HUES48 (cell line): ENCODE data around the gene SIGLEC15.

ENCODE experiments used
- H3K27ac ChIP-seq: one replicate; pipeline ENCODE4 v1.7.0; 2013; ENCODE audit warnings: low read depth, low read length, inconsistent platforms
- H3K27me3 ChIP-seq: 2 replicates; pipeline ENCODE4 v1.6.1; 2013; ENCODE audit warnings: mild to moderate bottlenecking, low read length; ENCODE audit not compliant: control insufficient read depth, insufficient read depth
- H3K36me3 ChIP-seq: 2 replicates; pipeline ENCODE4 v1.6.1; 2013; ENCODE audit warnings: low read length; ENCODE audit not compliant: control insufficient read depth, insufficient read depth
- H3K4me1 ChIP-seq: 2 replicates; pipeline ENCODE4 v1.6.1; 2013; ENCODE audit warnings: mild to moderate bottlenecking, low read length; ENCODE audit not compliant: control insufficient read depth, insufficient read depth
- H3K4me3 ChIP-seq: 2 replicates; pipeline ENCODE4 v1.5.1; 2013; ENCODE audit warnings: mild to moderate bottlenecking, low read depth, low read length
- H3K9ac ChIP-seq: 2 replicates; pipeline ENCODE4 v1.6.1; 2013; ENCODE audit warnings: mild to moderate bottlenecking, low read depth, low read length, moderate library complexity
- H3K9me3 ChIP-seq: 2 replicates; pipeline ENCODE4 v1.6.1; 2013; ENCODE audit warnings: low read length; ENCODE audit not compliant: control insufficient read depth, insufficient read depth

Gene SIGLEC15

GRCh38 chr18:45880876-45881558 lies 55.5 kb downstream of the SIGLEC15 start:
- no peaks in the 10 kb centered on the region for H3K4me1 ChIP-seq
- H3K27me3 ChIP-seq, result no peaks in the 10 kb centered on the region
- no peak overlapping the region for H3K4me3 ChIP-seq
- no peak overlapping the region for H3K9ac ChIP-seq
- H3K36me3 ChIP-seq, result peaks cover 34% of the 10 kb centered on the region
- no peaks in the 10 kb centered on the region for H3K9me3 ChIP-seq
- no peak overlapping the region for H3K27ac ChIP-seq

- no peaks in the 10 kb centered on the region for H3K27me3 ChIP-seq
- no peaks in the 10 kb centered on the region for H3K9me3 ChIP-seq
- no peak overlapping the region for H3K4me3 ChIP-seq
- peaks cover 24% of the 10 kb centered on the region; the same call in 1 of the 2 replicates for H3K36me3 ChIP-seq
- no peaks in the 10 kb centered on the region for H3K4me1 ChIP-seq
- no peak overlapping the region for H3K27ac ChIP-seq
- H3K9ac ChIP-seq, result no peak overlapping the region
Measured at GRCh38 chr18:45887585-45887984, 62.1 kb downstream of the SIGLEC15 start.

DNA sequence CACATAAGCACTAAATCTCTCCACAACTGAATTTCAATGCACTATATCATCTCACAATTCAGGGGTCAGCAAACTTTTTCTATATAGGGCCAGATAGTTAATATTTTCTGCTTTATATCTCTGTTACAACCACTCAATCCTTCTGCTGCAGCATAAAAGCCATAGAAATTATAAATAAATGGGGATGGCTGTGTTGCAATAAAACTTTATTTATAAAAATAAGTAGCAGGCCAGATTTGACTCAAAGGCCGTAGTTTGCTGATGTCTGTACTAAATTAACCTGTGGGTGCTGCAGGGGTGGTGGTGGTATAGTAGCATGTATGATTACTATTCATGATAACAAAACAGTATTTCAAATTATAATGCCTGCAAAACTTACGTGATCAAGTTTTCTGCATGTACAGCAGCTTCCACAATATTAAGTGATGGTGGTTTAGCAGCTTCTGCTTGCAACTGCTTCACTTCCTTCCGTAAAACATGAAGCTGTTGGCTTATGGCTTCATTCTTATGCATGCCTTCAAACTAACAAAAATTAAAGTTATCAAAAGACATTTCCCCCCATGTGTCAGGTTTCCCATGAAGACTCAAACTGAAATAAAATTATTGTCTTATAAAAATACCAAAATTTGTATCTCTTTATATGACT lies 64.1 kb downstream of the SIGLEC15 start:
- Histone ChIP-seq H3K36me3 (peaks cover 17% of the 10 kb centered on the region; the same call in 1 of the 2 replicates), H3K4me1 (no peaks in the 10 kb centered on the region)

GRCh38 chr18:45890606-45891005 lies 65.1 kb downstream of the SIGLEC15 start:
- peaks cover 18% of the 10 kb centered on the region; the same call in 1 of the 2 replicates for H3K36me3 ChIP-seq
- H3K4me1 ChIP-seq, result no peaks in the 10 kb centered on the region

More for the DNA sequence above, 64.1 kb downstream of the SIGLEC15 start:
- no peaks in the 10 kb centered on the region for H3K27me3 ChIP-seq
- no peak overlapping the region for H3K4me3 ChIP-seq
- no peak overlapping the region for H3K27ac ChIP-seq
- H3K9ac ChIP-seq, result no peak overlapping the region
- no peaks in the 10 kb centered on the region for H3K9me3 ChIP-seq

GRCh38 chr18:45891806-45892205 lies 66.3 kb downstream of the SIGLEC15 start:
- H3K27ac ChIP-seq, result no peak overlapping the region
- H3K4me3 ChIP-seq, result no peak overlapping the region
- no peaks in the 10 kb centered on the region for H3K9me3 ChIP-seq
- no peaks in the 10 kb centered on the region for H3K4me1 ChIP-seq
- no peak overlapping the region for H3K9ac ChIP-seq
- H3K27me3 ChIP-seq, result no peaks in the 10 kb centered on the region
- H3K36me3 ChIP-seq, result peaks cover 21% of the 10 kb centered on the region; the same call in 1 of the 2 replicates

More at GRCh38 chr18:45890606-45891005, 65.1 kb downstream of the SIGLEC15 start:
- Histone ChIP-seq H3K9me3 (no peaks in the 10 kb centered on the region), H3K9ac (no peak overlapping the region), H3K27me3 (no peaks in the 10 kb centered on the region), H3K27ac (no peak overlapping the region), H3K4me3 (no peak overlapping the region)
